Suppressor macrophage treated with lipopolysaccharide for 4 hours (primary cell): ENCODE data around the gene SMIM26.

Experiments
- DNase-seq: peaks from one replicate; pipeline ENCODE4 v3.0.0-alpha.2; 2020

The SMIM26 gene

GRCh38 chr20:18587665-18588573, 20.7 kb downstream of the SMIM26 start, which contains the start of gene DTD1:
TSS of gene DTD1 (plus strand) at chr20:18588054. CDS start at chr20:18588073, 19 bp downstream.
- DNase-seq: peak; percentile 96

GRCh38 chr20:18588574-18588933, 21.3 kb downstream of the SMIM26 start:
- DNase-seq: no peak

- DNase-seq: no peak
Measured at GRCh38 chr20:18589941-18590674, 22.9 kb downstream of the SMIM26 start.

GRCh38 chr20:18596270-18596669, 29.0 kb downstream of the SMIM26 start:
- no peak for DNase-seq

GRCh38 chr20:18609741-18610140, 42.5 kb downstream of the SMIM26 start:
- no peak for DNase-seq

- DNase-seq: no peak
Measured at GRCh38 chr20:18611492-18611891, 44.3 kb downstream of the SMIM26 start.

GRCh38 chr20:18613553-18613952, 46.3 kb downstream of the SMIM26 start:
- DNase-seq: no peak

- no peak for DNase-seq
Measured at GRCh38 chr20:18614244-18614643, 47.0 kb downstream of the SMIM26 start.

GRCh38 chr20:18615020-18615650, 47.9 kb downstream of the SMIM26 start:
- no peak for DNase-seq
